ENCODE data around the gene UTP18.

- TF ChIP-seq, protein P1, sequence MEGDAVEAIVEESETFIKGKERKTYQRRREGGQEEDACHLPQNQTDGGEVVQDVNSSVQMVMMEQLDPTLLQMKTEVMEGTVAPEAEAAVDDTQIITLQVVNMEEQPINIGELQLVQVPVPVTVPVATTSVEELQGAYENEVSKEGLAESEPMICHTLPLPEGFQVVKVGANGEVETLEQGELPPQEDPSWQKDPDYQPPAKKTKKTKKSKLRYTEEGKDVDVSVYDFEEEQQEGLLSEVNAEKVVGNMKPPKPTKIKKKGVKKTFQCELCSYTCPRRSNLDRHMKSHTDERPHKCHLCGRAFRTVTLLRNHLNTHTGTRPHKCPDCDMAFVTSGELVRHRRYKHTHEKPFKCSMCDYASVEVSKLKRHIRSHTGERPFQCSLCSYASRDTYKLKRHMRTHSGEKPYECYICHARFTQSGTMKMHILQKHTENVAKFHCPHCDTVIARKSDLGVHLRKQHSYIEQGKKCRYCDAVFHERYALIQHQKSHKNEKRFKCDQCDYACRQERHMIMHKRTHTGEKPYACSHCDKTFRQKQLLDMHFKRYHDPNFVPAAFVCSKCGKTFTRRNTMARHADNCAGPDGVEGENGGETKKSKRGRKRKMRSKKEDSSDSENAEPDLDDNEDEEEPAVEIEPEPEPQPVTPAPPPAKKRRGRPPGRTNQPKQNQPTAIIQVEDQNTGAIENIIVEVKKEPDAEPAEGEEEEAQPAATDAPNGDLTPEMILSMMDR (IDR thresholded peaks at IDR 0.05): no peak
- TF ChIP-seq POLR2AphosphoS5 (IDR thresholded peaks at IDR 0.05; ENCODE audit: low read depth, low read length): no peak
These were observed 58.8 kb downstream of the UTP18 start for GRCh38 chr17:51319186-51319585.

All from Panc1 (cell line).